HG02884 (cell line): ENCODE results near the gene DLST.

Experiments used
- ATAC-seq: cut with Tn5 transposase; IDR thresholded peaks from one replicate; pipeline ENCODE4 v1.9.1; 2021; ENCODE audit warnings: mild to moderate bottlenecking, moderate library complexity; ENCODE audit not compliant: unreplicated experiment

Gene DLST

DNA sequence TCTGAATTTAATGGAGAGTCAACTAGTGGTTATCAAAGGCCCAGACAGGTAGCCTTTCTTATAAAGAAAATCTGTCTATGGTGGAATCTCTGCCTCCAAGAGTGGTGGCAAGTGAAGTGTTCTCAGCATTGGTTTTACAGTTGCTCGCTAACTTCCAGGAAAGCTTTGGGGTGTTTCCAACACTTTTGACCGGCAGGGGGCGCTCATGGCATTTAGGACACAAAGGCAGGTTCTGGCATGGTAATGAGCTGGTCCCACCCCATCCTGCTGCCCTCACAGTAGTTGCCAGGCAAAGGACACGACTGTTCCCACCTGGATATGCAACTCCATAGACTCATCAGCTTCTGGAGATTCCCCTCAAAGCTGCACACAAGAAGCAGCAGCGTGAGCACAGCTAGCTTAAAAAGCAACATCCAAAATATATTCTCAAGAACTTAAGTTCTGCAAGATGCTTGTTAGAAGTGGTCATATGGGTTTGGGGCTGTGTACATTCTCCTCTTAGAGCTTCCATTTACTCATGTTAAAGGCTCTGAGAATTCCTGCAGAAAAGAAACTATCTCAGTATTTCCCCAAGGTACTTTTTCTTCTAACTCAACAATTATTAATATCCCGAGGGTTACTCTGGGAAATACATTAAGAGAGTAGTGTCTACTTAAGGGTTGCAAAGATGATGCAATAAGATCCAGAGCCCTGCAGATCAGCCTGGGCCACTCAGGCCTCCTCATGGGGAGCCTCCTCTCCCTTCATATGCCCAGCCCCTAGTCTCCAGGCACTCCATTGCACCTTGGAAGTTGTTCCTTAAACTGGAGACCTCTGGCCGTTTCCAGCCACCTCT, 20.6 kb upstream of the DLST start:
- ATAC-seq = no peak

DNA sequence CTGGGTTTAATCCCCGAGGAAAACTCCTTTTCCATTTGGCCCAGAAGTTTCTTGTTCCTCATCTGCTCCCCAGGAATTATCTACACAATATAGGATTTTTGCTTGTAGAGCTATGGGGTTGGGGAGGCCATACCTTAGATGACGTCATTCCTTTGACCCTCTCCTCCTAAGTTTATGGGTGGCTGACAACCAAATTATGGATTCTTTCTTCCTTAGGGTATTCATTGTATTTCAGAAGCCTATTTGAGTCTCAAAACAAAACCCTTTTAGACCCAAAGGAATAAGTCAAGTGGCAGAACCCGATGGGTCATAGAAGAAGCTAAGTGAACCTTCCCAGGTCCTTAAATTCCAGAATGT, 20.0 kb upstream of the DLST start:
- no peak for ATAC-seq

DNA sequence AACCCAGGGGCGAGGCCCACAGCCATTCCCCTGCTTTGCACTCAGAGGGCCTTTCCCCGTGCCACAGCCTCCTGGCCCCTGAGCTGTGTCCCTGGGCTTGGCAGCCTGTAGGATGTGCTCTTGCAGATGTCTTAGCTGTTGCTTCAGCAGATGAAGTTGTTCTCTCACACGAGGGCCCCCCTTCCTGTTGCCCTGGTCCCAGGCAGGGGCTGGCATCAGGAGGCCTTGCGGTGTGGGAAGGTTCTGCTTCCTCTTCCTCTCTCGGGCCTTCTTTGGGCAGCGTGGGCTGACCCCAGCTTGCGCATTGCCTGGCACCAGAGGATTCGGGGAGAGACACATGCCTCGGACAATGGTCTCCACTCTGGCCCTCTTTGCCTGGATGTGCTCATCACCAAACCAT, 18.4 kb upstream of the DLST start:
- no peak for ATAC-seq

DNA sequence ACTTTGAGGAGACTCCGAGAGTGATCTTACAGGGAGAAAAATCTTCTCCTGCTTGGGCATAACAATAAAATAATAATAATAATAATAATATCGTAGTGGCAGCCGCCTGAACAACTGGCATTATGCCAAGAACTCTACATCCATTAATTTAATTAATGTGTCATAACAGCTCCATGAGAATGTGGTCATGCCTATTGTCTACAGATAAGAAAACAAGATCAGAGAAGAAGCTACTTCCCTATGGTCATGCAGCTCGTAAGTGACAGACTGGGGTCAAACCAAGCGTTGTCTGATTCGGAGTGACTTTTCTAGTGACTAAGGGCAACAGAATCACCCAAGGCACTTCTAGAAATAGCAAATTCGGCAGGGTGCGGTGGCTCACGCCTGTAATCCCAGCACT, 17.5 kb upstream of the DLST start:
- ATAC-seq = no peak

DNA sequence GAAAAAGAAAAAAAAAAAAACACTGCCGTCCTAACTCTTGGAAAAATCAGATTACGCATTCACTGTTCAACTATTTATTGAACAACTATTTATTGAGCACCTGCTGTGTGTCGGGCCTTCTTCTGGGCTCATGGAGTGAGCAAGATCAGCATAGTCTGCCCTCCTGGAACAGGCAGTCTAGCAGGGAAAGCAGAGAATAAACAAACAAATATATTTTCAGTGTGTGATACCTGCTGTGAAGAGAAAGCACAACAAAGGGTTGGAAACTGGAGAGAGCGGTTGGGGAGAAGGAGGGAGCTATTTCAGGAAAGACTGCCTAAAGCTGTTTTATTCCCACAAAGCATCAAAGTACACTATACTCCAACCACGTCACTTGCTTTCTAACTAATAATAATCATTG, 16.6 kb upstream of the DLST start:
- no peak for ATAC-seq

DNA sequence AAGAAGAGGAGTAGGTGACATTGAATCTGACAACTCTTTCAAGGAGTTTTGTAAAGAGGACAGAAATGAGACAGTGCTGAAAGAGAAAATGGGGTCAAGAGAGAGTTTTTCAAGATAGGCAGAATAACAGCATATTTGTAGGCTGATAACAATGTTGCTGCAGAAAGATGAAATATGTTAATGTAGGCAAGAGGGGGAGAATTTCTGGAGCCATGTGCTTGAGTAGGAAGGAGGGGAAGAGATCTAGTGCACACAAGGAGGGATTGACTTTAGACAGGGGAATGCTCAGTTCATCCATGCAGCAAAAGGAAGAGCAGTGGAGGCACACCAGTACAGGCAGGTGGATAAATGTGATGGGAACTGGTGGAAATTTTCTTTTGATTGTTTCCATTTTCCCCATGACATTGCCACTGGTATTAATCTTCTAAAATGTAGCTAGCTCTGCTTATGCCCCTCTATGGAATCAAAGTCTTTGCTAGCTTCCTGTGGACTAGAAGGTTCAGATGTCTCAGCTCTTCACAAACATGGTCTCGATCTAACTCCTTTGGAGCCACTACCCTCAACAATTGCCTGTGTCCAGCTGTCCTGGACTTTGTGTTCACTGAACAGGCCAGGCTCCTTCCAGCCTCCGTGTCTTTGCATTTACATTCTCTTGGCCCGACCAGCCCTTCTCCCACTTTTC, 14.9 kb upstream of the DLST start:
- no peak for ATAC-seq

DNA sequence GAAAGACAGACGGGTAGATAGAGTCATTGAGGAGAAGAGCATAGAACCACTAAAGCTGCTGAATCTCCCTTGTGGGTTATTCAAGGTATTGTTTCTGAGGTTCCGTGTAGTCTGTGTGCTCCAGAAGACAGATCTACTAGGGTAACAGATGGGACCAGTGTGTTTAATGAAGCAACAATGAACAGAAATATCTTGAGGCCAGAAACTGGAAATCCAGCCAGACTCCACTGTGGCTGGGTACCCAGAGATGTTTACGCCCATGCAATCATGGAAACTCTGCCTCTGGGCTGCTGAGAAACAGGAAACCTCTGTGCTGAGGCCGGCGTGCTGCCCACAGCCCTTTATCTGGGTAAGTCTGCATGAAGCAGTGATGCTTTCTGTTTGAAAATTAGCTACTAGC, 14.0 kb upstream of the DLST start:
- ATAC-seq = no peak

DNA sequence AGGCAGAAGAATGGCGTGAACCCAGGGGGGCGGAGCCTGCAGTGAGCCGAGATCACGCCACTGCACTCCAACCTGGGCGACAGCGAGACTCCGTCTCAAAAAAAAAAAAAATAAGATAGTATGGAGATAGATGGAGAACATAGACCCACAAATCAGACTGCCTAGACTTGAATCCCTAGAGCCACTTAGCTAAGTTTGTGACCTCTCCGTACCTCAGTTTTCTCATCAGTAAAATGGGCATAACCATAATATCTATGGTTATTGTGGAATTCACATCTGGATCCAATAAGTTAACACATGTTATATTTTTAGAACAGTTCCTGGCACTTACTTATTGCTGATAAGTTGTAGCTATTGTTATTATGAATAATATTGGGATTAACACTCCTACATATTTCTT, 13.0 kb upstream of the DLST start:
- ATAC-seq = no peak

DNA sequence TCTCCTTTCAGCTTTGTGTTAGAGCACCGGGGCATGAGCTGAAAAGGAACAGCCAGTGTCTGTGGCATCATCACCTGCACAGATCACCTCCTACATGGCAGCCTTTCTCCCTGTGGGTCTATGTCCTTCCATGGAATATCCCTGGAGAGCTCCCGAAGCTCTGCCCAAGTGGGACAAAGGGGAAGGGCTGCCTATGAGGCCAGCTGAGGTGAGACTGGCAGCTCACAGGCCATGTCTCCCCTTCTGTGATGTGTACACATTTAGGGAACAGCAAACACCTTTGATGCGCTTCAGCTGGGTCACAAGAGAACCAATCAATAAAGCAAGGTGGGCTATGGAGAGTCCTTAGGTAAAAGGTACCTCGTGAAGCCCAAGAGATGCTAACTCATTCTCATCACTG, 9.9 kb upstream of the DLST start:
- ATAC-seq = no peak

DNA sequence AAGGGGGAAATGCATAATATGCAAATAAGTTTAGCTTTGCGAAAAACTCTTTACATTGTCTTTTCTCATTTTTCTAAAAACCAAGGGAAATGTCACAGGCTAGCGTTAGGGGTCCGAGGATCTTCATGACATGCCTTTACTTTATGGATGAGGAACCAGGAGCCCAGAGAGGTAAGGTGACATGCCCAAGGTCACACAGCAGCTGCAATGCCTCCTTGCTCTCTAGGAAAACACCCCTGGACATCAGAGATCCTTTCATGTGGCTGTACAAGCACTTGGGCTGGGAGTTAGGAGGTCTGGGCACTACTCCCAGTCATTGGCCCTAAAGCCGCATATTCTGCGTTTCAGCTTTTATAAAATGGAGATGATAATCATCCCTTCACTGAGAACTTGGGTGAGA, 6.5 kb upstream of the DLST start:
- ATAC-seq = no peak

DNA sequence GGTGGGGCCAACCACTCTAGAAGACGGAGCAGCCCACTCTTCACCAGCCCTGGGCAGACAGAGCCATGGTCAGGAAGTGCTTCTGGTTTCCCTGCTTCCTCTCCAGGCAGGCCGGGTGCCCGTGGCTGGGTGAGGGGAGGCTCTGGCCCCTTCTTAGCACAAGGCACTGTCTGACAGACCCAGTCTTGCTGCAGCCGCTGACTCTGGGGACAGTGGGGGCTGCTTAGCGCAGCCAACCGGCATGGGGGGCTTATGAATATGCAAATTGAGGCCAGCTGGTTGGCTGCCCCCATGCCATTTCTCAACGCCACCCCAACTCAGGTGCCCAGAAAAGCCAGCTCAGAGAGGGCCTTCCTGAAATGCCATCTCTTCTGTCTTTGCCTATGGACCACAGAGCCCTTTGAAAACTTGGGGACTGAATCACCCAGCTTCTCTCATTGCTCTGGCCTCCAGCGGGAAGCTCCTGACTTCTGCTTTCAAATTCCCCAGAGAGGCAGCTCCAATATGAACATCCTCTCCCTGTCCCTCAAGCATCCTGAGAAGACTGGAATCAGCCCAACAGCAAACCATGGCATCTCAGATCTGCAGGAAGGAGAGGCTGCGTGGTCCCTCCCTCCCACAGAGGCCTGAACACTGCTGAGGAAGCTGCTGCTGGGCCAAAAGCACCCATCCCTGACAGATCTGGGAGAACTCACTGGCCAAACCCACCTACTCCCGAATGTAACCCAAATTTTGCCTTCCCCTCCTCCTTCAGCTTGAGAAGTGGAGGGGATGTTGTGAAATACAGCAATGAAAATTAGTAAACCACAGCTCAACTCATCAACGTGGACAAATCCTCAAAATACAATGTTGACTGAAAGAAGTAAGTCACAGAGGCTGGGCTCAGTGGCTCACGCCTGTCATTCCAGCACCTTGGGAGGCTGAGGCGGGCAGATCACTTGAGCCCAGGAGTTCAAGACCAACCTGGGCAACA, 5.5 kb upstream of the DLST start, which contains the start of gene PROX2:
PROX2 (minus strand) TSS at position 205 of the 973 bp plus-strand sequence. CDS start 12,311 bp downstream, outside the sequence.
- no peak for ATAC-seq

DNA sequence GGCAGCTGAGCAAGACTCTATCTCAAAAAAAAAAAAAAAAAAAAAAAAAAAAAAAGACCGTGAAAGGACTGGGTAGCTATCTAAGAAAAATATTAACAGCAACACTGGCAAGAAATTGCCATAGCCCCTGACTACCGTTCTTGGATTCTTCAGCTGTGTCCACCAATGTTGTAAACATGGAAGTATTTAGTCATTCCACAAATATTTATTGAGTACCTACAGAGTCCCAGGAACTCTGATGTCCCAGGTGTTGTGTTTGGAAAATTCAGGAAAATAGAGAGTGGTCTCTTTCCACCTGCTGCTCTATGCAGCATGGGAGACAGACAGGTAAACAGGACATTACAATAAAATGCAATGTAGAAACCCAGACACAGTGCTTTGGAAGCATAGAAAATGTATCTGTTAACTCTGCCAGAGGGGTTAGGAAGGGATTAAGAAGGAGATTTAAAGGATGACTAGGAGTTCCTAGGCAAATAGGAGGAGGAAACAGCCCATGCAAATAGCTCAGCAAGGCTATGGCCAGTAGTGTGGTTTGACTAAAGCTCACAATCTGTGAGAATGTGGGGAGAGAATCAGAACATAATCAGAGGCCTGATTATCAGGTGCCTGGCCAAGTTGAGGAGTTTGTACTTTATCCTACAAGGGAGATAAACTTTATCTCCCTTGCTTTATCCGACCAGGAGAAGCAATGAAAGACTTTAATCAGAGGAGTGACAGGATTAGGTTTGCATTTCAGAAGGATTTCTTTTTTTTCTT, 2.1 kb upstream of the DLST start:
- ATAC-seq = no peak

DNA sequence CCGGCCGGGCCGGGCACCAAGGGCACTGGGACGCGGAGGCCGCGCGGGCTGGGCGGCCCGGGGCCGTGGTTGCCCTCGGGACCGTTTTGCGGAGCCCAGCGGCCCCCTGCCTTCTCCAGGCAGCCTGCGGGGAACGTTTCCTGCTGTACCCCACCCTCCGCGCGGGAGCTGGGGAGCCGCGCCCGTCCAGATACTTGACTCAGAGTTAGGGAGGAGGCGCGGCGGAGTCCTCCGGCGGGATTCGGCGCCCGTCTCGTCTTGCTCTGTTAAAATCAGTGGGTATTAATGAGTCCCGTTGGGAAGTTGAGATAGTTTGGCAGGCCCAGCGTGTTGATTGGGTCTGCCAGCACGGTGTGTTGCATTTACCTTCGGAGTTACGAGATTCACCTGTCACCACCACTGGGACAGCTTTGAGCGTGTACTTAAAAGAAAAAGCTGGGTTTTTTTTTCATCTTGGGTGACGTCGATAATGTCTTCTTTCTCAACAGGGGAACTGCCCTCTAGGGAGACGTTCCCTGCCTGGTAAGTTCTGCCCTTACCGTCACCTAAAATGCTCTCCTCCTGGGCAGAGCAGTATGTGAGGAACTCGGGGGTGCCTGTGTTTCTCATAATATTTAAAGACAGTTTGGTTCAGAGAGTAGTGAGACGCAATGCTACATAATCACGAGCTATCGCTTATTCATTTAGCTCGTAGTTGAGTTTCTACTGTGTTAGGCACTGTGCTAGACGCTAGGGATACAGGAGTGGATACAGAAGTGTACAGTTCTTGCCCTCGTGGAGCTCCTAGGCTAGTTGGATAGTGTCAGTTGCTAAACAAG, 596 bp downstream of the DLST start:
- peak; percentile 35 for ATAC-seq

DNA sequence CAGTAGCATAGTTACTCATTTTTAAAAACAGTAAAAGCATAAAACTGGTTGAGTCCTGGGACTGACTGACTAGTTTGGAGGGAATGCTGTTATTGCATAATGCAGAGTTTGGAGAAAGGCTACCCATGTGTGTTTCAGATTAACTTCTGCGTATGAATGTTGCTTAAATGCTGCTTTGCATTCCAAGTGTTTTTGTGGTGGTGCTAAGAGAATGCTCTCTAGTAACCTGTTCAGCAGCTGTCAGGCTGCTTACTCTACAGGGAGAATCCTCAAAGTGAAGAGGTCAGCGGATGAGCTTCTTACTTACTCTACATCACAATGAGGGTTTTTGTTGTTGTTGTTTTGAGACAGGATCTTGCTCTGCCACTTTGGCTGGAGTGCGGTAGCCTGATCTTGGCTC, 4.3 kb downstream of the DLST start:
- no peak for ATAC-seq

DNA sequence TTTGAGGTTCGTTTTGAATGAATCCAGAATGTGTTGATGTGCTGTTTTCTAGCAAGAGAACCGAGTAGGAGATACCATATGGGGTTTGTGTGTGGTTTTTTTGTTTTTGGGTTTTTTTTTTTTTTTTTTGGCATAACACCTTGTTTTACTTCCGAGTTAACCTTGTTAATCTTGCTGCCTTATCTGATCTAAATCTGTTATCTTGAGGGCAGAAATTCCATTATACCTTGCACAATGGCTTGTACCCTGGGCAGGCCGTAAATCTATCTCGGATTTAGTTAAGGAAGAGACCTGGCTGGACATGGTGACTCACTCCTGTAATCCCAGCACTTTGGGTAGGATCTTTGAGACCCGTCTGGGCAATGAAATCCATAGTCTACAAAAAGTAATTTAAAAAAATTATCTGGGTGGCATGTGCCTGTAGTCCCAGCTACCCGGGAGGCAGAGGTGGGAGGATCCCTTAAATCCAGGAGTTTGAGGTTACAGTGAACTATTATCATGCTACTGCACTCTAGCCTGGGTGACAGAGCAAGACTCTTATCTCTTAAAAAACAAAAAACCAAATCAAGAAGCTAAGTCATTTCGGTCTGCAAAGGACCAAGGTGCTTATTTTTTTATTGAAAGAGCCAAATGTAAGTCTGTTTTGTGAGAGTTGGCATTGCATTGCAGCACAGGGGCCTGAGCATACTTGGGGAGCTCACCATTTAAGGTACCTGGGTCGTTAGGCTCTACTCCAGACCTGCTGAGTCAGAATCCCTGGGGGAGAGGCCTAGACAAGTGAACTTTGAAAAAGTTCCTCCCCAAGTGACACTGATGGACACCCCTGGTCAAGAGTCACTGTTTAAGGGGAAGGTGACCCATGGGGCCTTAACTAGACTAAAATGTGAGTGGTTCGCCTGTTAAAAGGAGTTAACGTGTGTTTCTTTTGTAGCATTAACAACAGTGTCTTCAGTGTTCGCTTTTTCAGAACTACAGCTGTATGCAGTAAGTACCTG, 6.7 kb downstream of the DLST start:
- no peak for ATAC-seq

DNA sequence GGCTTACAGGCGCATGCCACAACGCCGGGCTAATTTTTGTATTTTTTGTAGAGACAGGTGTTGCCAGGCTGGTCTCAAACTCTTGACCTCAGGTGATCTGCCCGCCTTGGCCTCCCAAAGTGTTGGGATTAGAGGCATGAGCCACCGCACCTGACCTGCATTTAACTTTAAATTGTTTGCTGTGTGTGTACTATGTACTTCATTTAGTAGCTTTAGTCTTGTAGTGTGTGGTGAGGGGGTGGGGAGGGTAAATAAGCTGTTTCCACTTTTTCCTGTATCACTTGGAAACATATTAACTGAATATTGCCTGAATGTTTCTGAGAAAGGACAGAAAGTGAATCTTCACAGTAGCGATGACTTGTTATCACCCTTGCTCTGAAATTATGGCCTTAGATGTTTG, 8.5 kb downstream of the DLST start:
- ATAC-seq = no peak

DNA sequence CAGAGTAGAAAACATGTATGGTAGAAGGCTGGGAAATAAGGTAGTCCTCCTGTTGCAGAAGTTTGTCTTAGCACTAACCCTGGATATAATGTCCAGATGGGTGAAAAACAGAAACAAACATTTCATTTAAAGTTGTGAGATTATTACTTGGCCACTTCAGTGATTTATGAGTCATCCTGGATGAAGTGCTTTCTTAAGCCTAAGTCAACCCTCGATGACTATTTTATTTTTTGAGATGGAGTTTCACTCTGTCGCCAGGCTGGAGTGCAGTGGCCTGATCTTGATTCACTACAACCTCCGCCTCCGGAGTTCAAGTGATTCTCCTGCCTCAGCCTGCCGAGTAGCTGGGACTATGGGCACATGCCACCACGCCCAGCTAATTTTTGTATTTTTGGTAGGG, 10.2 kb downstream of the DLST start:
- ATAC-seq = no peak

DNA sequence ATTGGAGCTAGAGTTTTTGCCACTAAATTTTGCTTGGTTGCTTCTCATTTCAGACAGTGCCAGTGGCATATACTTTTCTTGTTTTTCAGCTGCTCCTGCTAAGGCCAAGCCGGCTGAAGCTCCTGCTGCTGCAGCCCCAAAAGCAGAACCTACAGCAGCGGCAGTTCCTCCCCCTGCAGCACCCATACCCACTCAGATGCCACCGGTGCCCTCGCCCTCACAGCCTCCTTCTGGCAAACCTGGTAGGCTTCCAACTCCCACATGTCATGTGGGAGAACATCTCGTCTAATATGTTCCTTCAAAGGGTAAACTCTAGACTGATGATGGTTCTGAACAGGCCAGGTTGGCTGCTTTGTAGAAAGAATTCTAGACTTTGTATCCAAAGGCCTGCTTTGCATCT, 11.0 kb downstream of the DLST start:
- no peak for ATAC-seq
